Gastrocnemius medialis (tissue), 4 donors: ENCODE results near the gene CTRB2. TPM values are rescaled to one million over a fixed set of nuclear protein-coding genes. Genes with fewer than 3 reads are reported as not detected.

ENCODE experiments used
- ATAC-seq, 2 donors: fragments of 150-250 bp; one replicate each; pipeline ENCODE4 v1.9.1; 2016
- DNase-seq, 2 donors: peaks; one replicate each; pipeline ENCODE4 v3.0.0-alpha.2; 2019
- H3K27ac ChIP-seq, 4 donors: fragments of 200-600 bp; sonication (generic); 1 replicate in 1 of 4; 2 replicates in 3 of 4; pipeline ENCODE4 v1.5.1; 2016 to 2018; ENCODE audit warnings: mild to moderate bottlenecking in 2 of 4, moderate library complexity in 1 of 4
- H3K27me3 ChIP-seq, 3 donors: fragments of 200-600 bp; sonication (generic) in 2 of 3; 1 replicate in 1 of 3; 2 replicates in 2 of 3; pipeline versions ENCODE4 v1.5.1 to v1.6.0; 2016 to 2019; ENCODE audit warnings: mild to moderate bottlenecking in 1 of 3, moderate library complexity in 1 of 3
- H3K36me3 ChIP-seq, 2 donors: fragments of 200-600 bp; sonication (generic) in 1 of 2; one replicate each; pipeline ENCODE4 v1.5.1; 2017 to 2018
- H3K4me1 ChIP-seq, 2 donors: fragments of 200-600 bp; sonication (generic) in 1 of 2; one replicate each; pipeline ENCODE4 v1.5.1; 2016 to 2017; ENCODE audit warnings: mild to moderate bottlenecking in 2 of 2
- H3K4me3 ChIP-seq, 4 donors: fragments of 200-600 bp; sonication (generic) in 3 of 4; 1 replicate in 1 of 4; 2 replicates in 3 of 4; pipeline ENCODE4 v1.5.1; 2016 to 2019; ENCODE audit warnings: mild to moderate bottlenecking in 2 of 4
- H3K9me3 ChIP-seq, 3 donors: fragments of 200-600 bp; sonication (generic) in 2 of 3; 1 replicate in 1 of 3; 2 replicates in 2 of 3; pipeline ENCODE4 v1.5.1; 2016 to 2019
- CTCF ChIP-seq, 5 experiments: fragments of 450-650 bp in 3 of 5; fragments of 200-600 bp in 2 of 5; sonication (generic) in 2 of 5; IDR thresholded peaks in 4 of 5; conservative IDR thresholded peaks in 1 of 5; 1 replicate in 4 of 5; 2 replicates in 1 of 5; pipeline ENCODE4 v1.5.1; 2016 to 2019; ENCODE audit warnings: antibody characterized with exemption in 5 of 5, mild to moderate bottlenecking in 3 of 5, moderate library complexity in 3 of 5
- POLR2A ChIP-seq, 2 donors: fragments of 450-650 bp; IDR thresholded peaks; one replicate each; pipeline ENCODE4 v1.6.1; 2017; ENCODE audit warnings: antibody characterized with exemption in 2 of 2, mild to moderate bottlenecking in 2 of 2, moderate library complexity in 2 of 2
- in situ Hi-C, 4 donors: fragments of 200-750 bp; cut with MboI; loops; one replicate each; pipeline versions ENCODE4 v1.15.0 to v1.8.0; 2017; ENCODE audit warnings: low sequenced_read_pairs in 4 of 4
- intact Hi-C: fragments of 100-400 bp; cut with DNase I; formaldehyde crosslinking; loops from one replicate; pipeline ENCODE4 v1.15.1; 2023; ENCODE audit warnings: low total_unique reads
- total RNA-seq, 4 donors: library from RNA; depleted of rRNA; stranded (reverse); fragments of >200 nt; gene quantifications; one replicate each; pipeline versions ENCODE4 v1.1.0 to v1.2.3, GENCODE V29; 2016

The CTRB2 gene
- total RNA-seq, 4 donors from 2014 or later = 3.0 TPM; not detected in 3

GRCh38 chr16:75252049-75252864 lies 45.3 kb upstream of the CTRB2 start:
- intact Hi-C loops = no loop called here

GRCh38 chr16:75251280-75252048 lies 44.5 kb upstream of the CTRB2 start, which contains the start of gene BCAR1:
Gene BCAR1, minus strand, starts transcription at chr16:75251624. Its CDS starts 142 bp downstream, at chr16:75251482.
- peak in 2 of 5 experiments; percentile 11 to 22 for TF ChIP-seq CTCF (IDR thresholded peaks at IDR 0.05 in 4 of 5, conservative IDR thresholded peaks at IDR 0.05 in 1 of 5)
- TF ChIP-seq POLR2A (IDR thresholded peaks at IDR 0.05) = peak; percentile 91 to 94
- Histone ChIP-seq H3K9me3 (no peaks in the 10 kb centered on the region), H3K27me3 (no peaks in the 10 kb centered on the region), H3K4me1 (peaks cover 87 to 90% of the 10 kb centered on the region in 2 donors), H3K27ac (peak within 1 kb of the TSS; percentile 97 to 99 (median 98)), H3K36me3 (no peaks in the 10 kb centered on the region), H3K4me3 (peak within 1 kb of the TSS; percentile 75 to 91 (median 88))
- ATAC-seq (peak; percentile 41 to 50), DNase-seq (peak; percentile 81 to 85)
- in situ Hi-C loops (no loop called here), intact Hi-C loops (no loop called here)

More at GRCh38 chr16:75252049-75252864, 45.3 kb upstream of the CTRB2 start:
- peak overlapping the region; percentile 40 to 75 (median 50) for H3K4me3 ChIP-seq
- H3K27ac ChIP-seq = peak overlapping the region; percentile 97 to 99 (median 98)
- no peaks in the 10 kb centered on the region for H3K27me3 ChIP-seq
- TF ChIP-seq CTCF (IDR thresholded peaks at IDR 0.05 in 4 of 5, conservative IDR thresholded peaks at IDR 0.05 in 1 of 5) (no peak), POLR2A (IDR thresholded peaks at IDR 0.05) (no peak)
- no peaks in the 10 kb centered on the region for H3K9me3 ChIP-seq
- in situ Hi-C loops = no loop called here
- DNase-seq (peak in 1 of 2 donors; percentile 17), ATAC-seq (no peak)
- peaks cover 87 to 90% of the 10 kb centered on the region in 2 donors for H3K4me1 ChIP-seq
- H3K36me3 ChIP-seq = no peaks in the 10 kb centered on the region

- peak in 1 of 2 donors; percentile 48 for DNase-seq
These were observed 43.9 kb upstream of the CTRB2 start for GRCh38 chr16:75250809-75251279.

More at GRCh38 chr16:75250809-75251279, 43.9 kb upstream of the CTRB2 start:
- H3K27me3 ChIP-seq = no peaks in the 10 kb centered on the region
- H3K4me1 ChIP-seq = peaks cover 87 to 90% of the 10 kb centered on the region in 2 donors
- H3K4me3 ChIP-seq = peak overlapping the region; percentile 75 to 91 (median 88)
- no peak for TF ChIP-seq POLR2A (IDR thresholded peaks at IDR 0.05)
- TF ChIP-seq CTCF (IDR thresholded peaks at IDR 0.05 in 4 of 5, conservative IDR thresholded peaks at IDR 0.05 in 1 of 5) = no peak
- in situ Hi-C loops = no loop called here
- ATAC-seq = peak; percentile 7 to 8
- H3K36me3 ChIP-seq = no peaks in the 10 kb centered on the region
- intact Hi-C loops = no loop called here
- peak overlapping the region; percentile 97 to 99 (median 98) for H3K27ac ChIP-seq
- H3K9me3 ChIP-seq = no peaks in the 10 kb centered on the region
